Measurements from ENCODE around the gene GRAMD1B.

Gene GRAMD1B

GRCh38 chr11:123386796-123387510 is 43.1 kb upstream of the GRAMD1B start:
- H3K4me1 ChIP-seq (ENCODE audit: control insufficient read depth in 1 of 2, insufficient read depth in 1 of 2, low read depth in 1 of 2, low read length in 1 of 2): no peaks in the 10 kb centered on the region
- H3K4me3 ChIP-seq (ENCODE audit: low read depth in 1 of 2, low read length in 1 of 2): no peak overlapping the region
- no peaks in the 10 kb centered on the region for H3K36me3 ChIP-seq
- peaks cover 5% of the 10 kb centered on the region for H3K27me3 ChIP-seq
- H3K9me3 ChIP-seq: no peaks in the 10 kb centered on the region
- TF ChIP-seq, protein P1, sequence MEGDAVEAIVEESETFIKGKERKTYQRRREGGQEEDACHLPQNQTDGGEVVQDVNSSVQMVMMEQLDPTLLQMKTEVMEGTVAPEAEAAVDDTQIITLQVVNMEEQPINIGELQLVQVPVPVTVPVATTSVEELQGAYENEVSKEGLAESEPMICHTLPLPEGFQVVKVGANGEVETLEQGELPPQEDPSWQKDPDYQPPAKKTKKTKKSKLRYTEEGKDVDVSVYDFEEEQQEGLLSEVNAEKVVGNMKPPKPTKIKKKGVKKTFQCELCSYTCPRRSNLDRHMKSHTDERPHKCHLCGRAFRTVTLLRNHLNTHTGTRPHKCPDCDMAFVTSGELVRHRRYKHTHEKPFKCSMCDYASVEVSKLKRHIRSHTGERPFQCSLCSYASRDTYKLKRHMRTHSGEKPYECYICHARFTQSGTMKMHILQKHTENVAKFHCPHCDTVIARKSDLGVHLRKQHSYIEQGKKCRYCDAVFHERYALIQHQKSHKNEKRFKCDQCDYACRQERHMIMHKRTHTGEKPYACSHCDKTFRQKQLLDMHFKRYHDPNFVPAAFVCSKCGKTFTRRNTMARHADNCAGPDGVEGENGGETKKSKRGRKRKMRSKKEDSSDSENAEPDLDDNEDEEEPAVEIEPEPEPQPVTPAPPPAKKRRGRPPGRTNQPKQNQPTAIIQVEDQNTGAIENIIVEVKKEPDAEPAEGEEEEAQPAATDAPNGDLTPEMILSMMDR (IDR thresholded peaks at IDR 0.05): no peak
- H3K27ac ChIP-seq: no peak overlapping the region

GRCh38 chr11:123388640-123389039 is 41.4 kb upstream of the GRAMD1B start:
- TF ChIP-seq, protein P1 (IDR thresholded peaks at IDR 0.05): no peak
- Histone ChIP-seq H3K36me3 (no peaks in the 10 kb centered on the region), H3K9me3 (no peaks in the 10 kb centered on the region), H3K27me3 (peaks cover 19% of the 10 kb centered on the region), H3K4me3 (ENCODE audit: low read depth in 1 of 2, low read length in 1 of 2) (no peak overlapping the region), H3K27ac (no peak overlapping the region), H3K4me1 (ENCODE audit: control insufficient read depth in 1 of 2, insufficient read depth in 1 of 2, low read depth in 1 of 2, low read length in 1 of 2) (no peaks in the 10 kb centered on the region)

DNA sequence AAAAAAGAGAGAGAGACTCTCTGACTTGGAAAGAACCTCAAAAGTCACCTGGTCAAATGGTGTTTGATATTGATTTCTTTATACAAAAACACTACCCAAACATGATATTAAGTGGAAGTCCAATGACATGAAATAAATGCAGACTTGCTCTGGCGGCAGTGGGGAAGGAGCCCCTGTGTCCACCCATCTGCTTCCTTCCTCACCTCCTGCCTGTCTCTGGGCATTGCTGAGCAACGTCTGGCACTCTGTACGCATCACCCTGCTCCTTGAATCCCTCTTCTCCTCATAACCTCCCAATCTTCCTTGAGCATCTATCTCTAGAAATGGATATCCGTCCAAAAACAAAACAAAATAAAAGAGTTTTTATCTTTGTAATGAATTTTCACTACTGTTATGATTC is 39.9 kb upstream of the GRAMD1B start:
- no peak overlapping the region for H3K4me3 ChIP-seq (ENCODE audit: low read depth in 1 of 2, low read length in 1 of 2)
- no peak overlapping the region for H3K27ac ChIP-seq
- peaks cover 24% of the 10 kb centered on the region for H3K27me3 ChIP-seq
- no peaks in the 10 kb centered on the region for H3K36me3 ChIP-seq
- TF ChIP-seq, protein P1 (IDR thresholded peaks at IDR 0.05): no peak
- no peaks in the 10 kb centered on the region for H3K9me3 ChIP-seq
- H3K4me1 ChIP-seq (ENCODE audit: control insufficient read depth in 1 of 2, insufficient read depth in 1 of 2, low read depth in 1 of 2, low read length in 1 of 2): no peaks in the 10 kb centered on the region

- peaks cover 24% of the 10 kb centered on the region for H3K27me3 ChIP-seq
- no peaks in the 10 kb centered on the region for H3K36me3 ChIP-seq
- H3K4me3 ChIP-seq (ENCODE audit: low read depth in 1 of 2, low read length in 1 of 2): no peak overlapping the region
- no peak overlapping the region for H3K27ac ChIP-seq
- no peaks in the 10 kb centered on the region for H3K9me3 ChIP-seq
- TF ChIP-seq, protein P1 (IDR thresholded peaks at IDR 0.05): no peak
- H3K4me1 ChIP-seq (ENCODE audit: control insufficient read depth in 1 of 2, insufficient read depth in 1 of 2, low read depth in 1 of 2, low read length in 1 of 2): no peaks in the 10 kb centered on the region
Measured at GRCh38 chr11:123391646-123392348, 38.3 kb upstream of the GRAMD1B start.

- Histone ChIP-seq H3K9me3 (no peaks in the 10 kb centered on the region), H3K36me3 (no peaks in the 10 kb centered on the region), H3K27ac (no peak overlapping the region), H3K27me3 (peaks cover 24% of the 10 kb centered on the region), H3K4me1 (ENCODE audit: control insufficient read depth in 1 of 2, insufficient read depth in 1 of 2, low read depth in 1 of 2, low read length in 1 of 2) (no peaks in the 10 kb centered on the region), H3K4me3 (ENCODE audit: low read depth in 1 of 2, low read length in 1 of 2) (no peak overlapping the region)
- TF ChIP-seq, protein P1 (IDR thresholded peaks at IDR 0.05): no peak
Measured at GRCh38 chr11:123392431-123392830, 37.6 kb upstream of the GRAMD1B start.

Data from neutrophil (primary cell).